ENCODE measurements around the gene HOXA2.

The HOXA2 gene

GRCh38 chr7:27124902-27125689, 22.6 kb upstream of the HOXA2 start:
- no peak for DNase-seq (ENCODE audit: low spot score)

- no peak for DNase-seq (ENCODE audit: low spot score)
These were observed 21.8 kb upstream of the HOXA2 start for GRCh38 chr7:27124096-27124901.

- DNase-seq (ENCODE audit: low spot score), result no peak
These were observed 21.1 kb upstream of the HOXA2 start for GRCh38 chr7:27123477-27124053.

- no peak for DNase-seq (ENCODE audit: low spot score)
These were observed 20.6 kb upstream of the HOXA2 start for GRCh38 chr7:27123007-27123476.

GRCh38 chr7:27122077-27122910, 19.8 kb upstream of the HOXA2 start:
- DNase-seq (ENCODE audit: low spot score), result no peak

GRCh38 chr7:27121684-27122076, 19.2 kb upstream of the HOXA2 start:
- DNase-seq (ENCODE audit: low spot score), result no peak

GRCh38 chr7:27119412-27119911, 17.0 kb upstream of the HOXA2 start:
- no peak for DNase-seq (ENCODE audit: low spot score)

GRCh38 chr7:27118580-27118979, 16.1 kb upstream of the HOXA2 start:
- no peak for DNase-seq (ENCODE audit: low spot score)

- DNase-seq (ENCODE audit: low spot score), result no peak
These were observed 15.5 kb upstream of the HOXA2 start for GRCh38 chr7:27117887-27118491.

- no peak for DNase-seq (ENCODE audit: low spot score)
These were observed 14.7 kb upstream of the HOXA2 start for GRCh38 chr7:27116962-27117886.

- DNase-seq (ENCODE audit: low spot score), result no peak
These were observed 13.8 kb upstream of the HOXA2 start for GRCh38 chr7:27116031-27116961.

GRCh38 chr7:27115221-27116026, 12.9 kb upstream of the HOXA2 start:
- no peak for DNase-seq (ENCODE audit: low spot score)

GRCh38 chr7:27114881-27115220, 12.4 kb upstream of the HOXA2 start:
- DNase-seq (ENCODE audit: low spot score), result no peak

- DNase-seq (ENCODE audit: low spot score), result no peak
These were observed 11.7 kb upstream of the HOXA2 start for GRCh38 chr7:27113991-27114769.

GRCh38 chr7:27112955-27113949, 10.8 kb upstream of the HOXA2 start:
- DNase-seq (ENCODE audit: low spot score), result no peak

GRCh38 chr7:27112361-27112760, 9.9 kb upstream of the HOXA2 start:
- no peak for DNase-seq (ENCODE audit: low spot score)

Data from germinal center (tissue), 1 donor.